T-helper 1 cell treated with Interleukin-12 subunit alpha and Interleukin-12 subunit beta and Interleukin-4 antibody, amounts not matched to agents 30 ng/mL and 1 ng/mL, for 36 hours (primary cell): Measurements from ENCODE around the gene GPER1. TPM values are rescaled to one million over a fixed set of nuclear protein-coding genes. Genes with fewer than 3 reads are reported as not detected.
"Not testable (repeated sequence)": the region's sequence is repeated elsewhere in the genome, so short reads cannot be mapped to it uniquely, and the experiment has no call there.

Experiments
- intact Hi-C: fragments of 100-400 bp; cut with micrococcal nuclease; formaldehyde crosslinking; loops from one replicate; pipeline ENCODE4 v1.15.1; 2024
- total RNA-seq: library from RNA; stranded (reverse); gene quantifications from 2 replicates; pipeline ENCODE4 v1.2.3, GENCODE V29; 2022

Gene GPER1
- total RNA-seq, 1 donor from 2014 or later: not detected

DNA sequence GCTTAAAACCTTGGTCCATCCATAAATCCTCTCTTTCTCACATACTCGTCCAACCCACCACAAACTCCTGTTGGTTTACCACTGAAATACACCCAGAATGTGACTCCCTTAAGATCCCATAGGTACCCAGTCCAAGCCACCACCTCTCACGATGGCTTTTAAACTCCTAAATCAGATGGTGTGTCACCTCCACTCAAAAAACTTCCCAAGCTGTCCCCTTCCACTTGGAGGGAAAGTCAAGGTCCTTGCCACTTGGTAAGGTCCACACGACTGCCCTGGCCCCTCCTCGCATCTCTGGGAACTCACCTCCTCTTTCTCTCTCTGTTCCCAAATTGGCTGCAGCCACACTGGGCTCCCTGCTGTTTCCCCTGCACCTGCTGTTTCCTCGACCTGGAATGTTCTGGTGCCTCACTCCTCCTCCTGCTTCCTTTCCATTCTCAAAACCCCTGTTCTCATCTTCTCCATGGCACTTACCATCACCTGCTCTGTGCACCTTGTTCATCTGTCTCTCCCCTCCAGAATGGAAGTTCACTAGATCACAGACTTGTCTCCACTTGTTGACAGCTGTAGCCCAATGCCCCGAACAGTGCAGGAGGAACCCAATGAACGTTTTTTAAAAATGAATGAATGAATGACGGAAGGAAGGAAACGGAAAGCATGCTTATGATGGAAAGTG lies 49.1 kb downstream of the GPER1 start:
- intact Hi-C loops: loop anchor here (5.0 kb wide), 3 partner anchors 95 to 1635 kb away; partner anchors contain the start of gene GPR146

DNA sequence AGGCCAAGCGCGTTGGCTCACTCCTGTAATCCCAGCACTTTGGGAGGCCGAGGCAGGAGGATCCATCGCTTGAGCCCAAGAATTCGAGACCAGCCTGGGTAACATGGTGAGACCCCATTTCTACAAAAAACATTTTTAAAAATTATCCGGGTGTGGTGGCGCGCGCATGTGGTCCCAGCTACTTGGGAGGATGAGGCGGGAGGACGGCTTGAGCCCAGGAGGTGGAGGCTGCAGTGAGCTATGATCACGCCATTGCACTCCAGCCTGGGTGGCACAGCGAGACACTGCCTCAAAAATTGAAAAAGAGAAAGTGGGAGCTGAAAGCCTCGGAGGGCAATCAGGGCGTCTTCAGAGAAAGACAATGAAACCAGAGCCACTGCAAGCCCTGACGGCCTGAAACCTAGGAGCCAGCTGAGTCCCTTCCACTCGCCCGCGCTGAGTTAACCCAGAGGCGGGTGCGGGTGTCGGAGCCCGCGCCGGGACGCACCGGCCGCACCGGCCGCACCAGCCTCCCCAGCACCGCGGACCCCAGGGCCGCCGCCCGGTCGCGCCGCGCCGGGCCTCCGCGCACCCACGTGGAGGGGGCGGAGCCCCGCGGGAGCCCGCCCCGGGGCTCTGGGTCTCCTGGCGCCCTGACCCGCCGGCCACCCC lies 49.7 kb downstream of the GPER1 start:
- intact Hi-C loops: loop anchor here (1.0 to 5.0 kb wide), 9 partner anchors 23 to 1635 kb away; partner anchors contain the start of genes COX19, GET4, GPR146 and ZFAND2A

DNA sequence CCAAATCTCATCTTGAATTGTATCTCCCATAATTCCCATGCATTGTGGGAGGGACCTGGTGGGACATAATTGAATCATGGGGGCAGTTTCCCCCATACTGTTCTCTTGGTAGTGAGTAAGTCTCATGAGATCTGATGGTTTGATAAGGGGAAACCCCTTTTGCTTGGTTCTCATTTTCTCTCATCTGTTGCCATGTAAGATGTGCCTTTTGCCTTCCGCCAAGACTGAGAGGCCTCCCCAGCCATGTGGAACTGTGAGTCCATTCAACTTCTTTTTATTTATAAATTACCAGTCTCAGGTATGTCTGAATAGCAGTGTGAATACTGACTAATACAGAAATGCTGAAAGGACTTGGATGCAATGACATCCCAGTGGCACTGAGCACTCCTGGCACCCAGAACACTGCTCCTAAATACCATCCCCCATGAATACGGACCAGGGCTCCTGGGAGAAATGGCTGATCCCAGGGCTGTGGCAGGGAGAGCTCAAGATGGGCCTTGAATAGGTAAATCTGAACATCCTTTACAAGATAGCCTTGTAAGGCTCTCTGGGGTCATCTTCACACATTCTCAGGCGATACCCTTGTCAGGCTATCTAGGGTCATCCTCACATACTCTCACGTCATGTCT lies 52.7 kb downstream of the GPER1 start:
- intact Hi-C loops: no loop called here

DNA sequence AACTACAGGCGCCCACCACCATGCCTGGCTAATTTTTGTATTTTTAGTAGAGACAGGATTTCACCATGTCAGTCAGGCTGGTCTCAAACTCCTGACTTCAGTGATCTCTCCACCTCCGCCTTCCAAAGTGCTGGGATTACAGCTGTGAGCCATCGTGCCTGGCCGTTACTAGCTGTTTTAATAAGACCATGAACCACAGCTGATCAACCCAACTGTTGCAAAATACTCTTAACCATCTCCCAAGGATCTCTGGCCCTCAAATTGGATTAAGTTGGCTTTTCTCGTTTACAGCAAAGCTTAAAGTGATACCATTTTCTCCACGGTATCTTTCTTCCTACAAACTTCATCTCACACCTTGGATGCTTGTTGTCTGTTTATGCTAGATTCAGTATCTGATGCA lies 53.7 kb downstream of the GPER1 start:
- intact Hi-C loops: no loop called here

DNA sequence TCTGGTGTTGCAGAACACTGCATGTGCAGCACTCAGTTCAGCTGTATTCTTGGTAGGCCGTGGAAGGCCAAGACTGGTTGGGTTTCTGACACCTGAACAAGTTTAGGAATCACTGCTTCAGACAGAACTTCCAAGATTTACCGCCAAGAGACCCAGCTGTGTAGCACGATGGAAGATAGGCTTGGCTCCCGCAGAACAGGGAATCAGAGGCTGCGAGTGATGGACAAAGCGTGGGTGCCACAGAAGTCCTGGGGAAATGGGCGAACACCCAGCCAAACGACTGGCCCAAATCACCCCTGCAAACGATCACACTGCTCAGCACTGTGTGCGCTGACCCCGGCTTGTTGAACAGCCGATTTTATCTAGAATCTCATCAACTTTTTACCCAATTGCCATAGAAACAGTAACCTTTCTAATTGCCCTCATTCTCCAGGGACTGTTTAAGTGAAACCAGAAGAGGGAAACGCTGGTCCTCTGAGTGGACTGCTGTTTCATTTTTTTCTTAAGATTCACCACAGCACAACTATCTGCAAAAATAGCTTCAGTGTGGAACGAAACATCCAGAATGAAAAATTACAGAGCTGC lies 54.2 kb downstream of the GPER1 start:
- intact Hi-C loops: no loop called here

DNA sequence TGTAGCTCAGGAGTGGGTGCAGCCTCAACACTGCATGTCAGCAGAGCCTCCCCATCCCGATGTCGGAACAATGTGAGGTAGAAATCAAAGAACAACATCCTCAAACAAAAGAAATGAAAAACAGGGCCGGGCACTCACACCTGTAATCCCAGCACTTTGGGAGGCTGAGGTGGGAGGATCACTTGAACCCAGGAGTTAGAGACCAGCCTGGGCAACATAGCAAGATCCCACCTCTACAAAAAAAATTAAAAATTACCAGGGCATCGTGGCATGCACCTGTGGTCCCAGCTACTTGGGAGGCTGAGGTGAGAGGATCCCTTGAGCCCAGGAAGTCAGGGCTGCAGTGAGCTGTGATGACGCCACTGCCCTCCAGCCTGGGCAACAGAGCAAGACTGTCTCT lies 55.1 kb downstream of the GPER1 start:
- intact Hi-C loops: not testable (repeated sequence)

Other genes starting within 250 kb of the GPER1 start
- gene GET4, start 211.6 kb upstream of the GPER1 start, total RNA-seq: 33.7 and 45.8 TPM in 2 replicates
- gene ADAP1, start 133.4 kb upstream of the GPER1 start, total RNA-seq: 20.6 and 20.9 TPM in 2 replicates
- gene COX19, start 112.6 kb upstream of the GPER1 start, total RNA-seq: 17.5 and 18.9 TPM in 2 replicates
- not detected in 2 replicates for gene CYP2W1, start 104.9 kb upstream of the GPER1 start, total RNA-seq
- 14.5 and 15.4 TPM in 2 replicates for gene GPR146, start 43.6 kb upstream of the GPER1 start, total RNA-seq
- gene ZFAND2A, start 72.1 kb downstream of the GPER1 start, total RNA-seq: 21.8 and 25.1 TPM in 2 replicates
- not detected in 2 replicates for gene UNCX, start 144.8 kb downstream of the GPER1 start, total RNA-seq